Progenitor cell of endocrine pancreas (in vitro differentiated cells): Measurements from ENCODE around the gene SOWAHC. TPM values are rescaled to one million over a fixed set of nuclear protein-coding genes. Genes with fewer than 3 reads are reported as not detected.
"Not testable (repeated sequence)": the region's sequence is repeated elsewhere in the genome, so short reads cannot be mapped to it uniquely, and the experiment has no call there.

Source experiments
- DNase-seq: peaks from one replicate; pipeline ENCODE4 v3.0.0; 2021; ENCODE audit warnings: low spot score; ENCODE audit not compliant: unreplicated experiment
- H3K27ac Mint-ChIP-seq: 2 replicates; pipeline ENCODE4 v1.8.0; 2021; ENCODE audit warnings: mild to moderate bottlenecking, moderate library complexity, mixed read lengths
- H3K27me3 Mint-ChIP-seq: 2 replicates; pipeline ENCODE4 v1.8.0; 2021; ENCODE audit warnings: mixed read lengths
- H3K36me3 Mint-ChIP-seq: 2 replicates; pipeline ENCODE4 v1.8.0; 2022; ENCODE audit warnings: mixed read lengths; ENCODE audit not compliant: insufficient read depth
- H3K4me1 Mint-ChIP-seq: 2 replicates; pipeline ENCODE4 v1.8.0; 2021; ENCODE audit warnings: low read depth, mixed read lengths
- H3K4me3 Mint-ChIP-seq: 2 replicates; pipeline ENCODE4 v1.8.0; 2021; ENCODE audit warnings: low read depth, mild to moderate bottlenecking, moderate library complexity, mixed read lengths
- H3K9me3 Mint-ChIP-seq: 2 replicates; pipeline ENCODE4 v1.8.0; 2021; ENCODE audit warnings: low read depth, mixed read lengths
- CTCF ChIP-seq: fragments of 200-600 bp; sonication (generic); IDR thresholded peaks from one replicate; pipeline ENCODE4 v1.5.0; 2021; ENCODE audit warnings: antibody characterized with exemption, mild to moderate bottlenecking; ENCODE audit not compliant: unreplicated experiment
- long read RNA-seq: library from polyadenylated mRNA; unstranded; transcript quantifications from one replicate; pipeline ENCODE4 v2.0.0, GENCODE V29; 2020
- total RNA-seq: library from RNA; stranded (reverse); gene quantifications from 2 replicates; pipeline ENCODE4 v1.2.1, GENCODE V29; 2021

SOWAHC gene
- total RNA-seq: 12.1 and 12.6 TPM in 2 replicates
- long read RNA-seq, full-length matches to known transcripts: 3 of 3 reads
- long read RNA-seq, partial matches to known transcripts: 0 of 3 reads
- long read RNA-seq, other reads (novel, unspliced or antisense): 0 of 3 reads

GRCh38 chr2:109613922-109614714 lies at the start of gene SOWAHC, which contains the start of gene SEPTIN10:
TSS of gene SOWAHC (plus strand) at chr2:109614364. CDS start at chr2:109614490, 126 bp downstream.
TSS of gene SEPTIN10 (minus strand) at chr2:109613966. CDS start at chr2:109613827, 139 bp downstream.
- peaks cover 37% of the 10 kb centered on the region for H3K4me1 Mint-ChIP-seq
- H3K36me3 Mint-ChIP-seq: peaks cover 4% of the 10 kb centered on the region
- H3K9me3 Mint-ChIP-seq: no peaks in the 10 kb centered on the region
- no peak for TF ChIP-seq CTCF
- H3K27me3 Mint-ChIP-seq: peaks cover 12% of the 10 kb centered on the region
- peak within 1 kb of the TSS; percentile 93 for H3K4me3 Mint-ChIP-seq
- H3K27ac Mint-ChIP-seq: peak within 1 kb of the TSS; percentile 98
- peak; percentile 94 for DNase-seq

DNA sequence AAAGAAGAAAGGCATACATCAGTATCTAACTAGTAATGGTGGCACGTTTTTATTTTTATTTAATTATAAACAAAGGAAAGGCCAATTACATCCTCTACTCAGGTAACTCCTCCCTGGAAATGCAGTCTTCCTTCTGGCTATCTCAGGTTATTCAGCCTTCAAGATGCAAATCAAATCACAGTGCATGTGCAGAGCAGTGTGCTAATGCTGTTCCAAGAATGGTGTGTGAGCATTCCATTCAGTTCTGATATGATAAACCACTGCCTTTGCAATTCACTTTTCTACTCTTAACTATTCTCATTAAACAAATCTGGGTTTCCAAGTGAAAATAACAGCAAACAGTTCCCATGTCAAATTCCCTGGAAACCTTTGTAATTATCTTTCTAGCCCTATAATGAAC lies 38.8 kb upstream of the SOWAHC start:
- DNase-seq: no peak
- Mint-ChIP-seq H3K4me3 (no peak overlapping the region), H3K36me3 (peaks cover 5% of the 10 kb centered on the region), H3K27me3 (no peaks in the 10 kb centered on the region), H3K9me3 (no peaks in the 10 kb centered on the region), H3K4me1 (peaks cover 5% of the 10 kb centered on the region), H3K27ac (peak overlapping the region; percentile 57)
- TF ChIP-seq CTCF: no peak

DNA sequence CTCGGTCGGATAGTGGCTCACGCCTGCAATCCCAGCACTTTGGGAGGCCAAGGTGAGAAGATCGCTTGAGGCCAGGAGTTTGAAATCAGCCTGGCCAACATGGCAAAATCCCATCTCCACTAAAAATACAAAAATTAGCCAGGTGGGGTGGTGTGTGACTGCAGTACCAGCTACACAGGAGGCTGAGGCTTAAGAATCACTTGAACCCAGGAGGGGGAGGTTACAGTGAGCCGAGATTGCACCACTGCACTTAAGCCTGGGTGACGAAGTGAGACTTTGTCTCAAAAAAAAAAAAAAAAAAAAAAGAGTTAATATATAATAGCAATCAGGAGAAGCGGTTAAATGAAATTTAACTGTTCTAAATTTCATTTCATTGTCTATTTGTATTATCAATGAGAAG lies 36.5 kb upstream of the SOWAHC start:
- not testable (repeated sequence) for H3K4me3 Mint-ChIP-seq, H3K9me3 Mint-ChIP-seq, H3K36me3 Mint-ChIP-seq, H3K27ac Mint-ChIP-seq, H3K4me1 Mint-ChIP-seq, DNase-seq, H3K27me3 Mint-ChIP-seq

DNA sequence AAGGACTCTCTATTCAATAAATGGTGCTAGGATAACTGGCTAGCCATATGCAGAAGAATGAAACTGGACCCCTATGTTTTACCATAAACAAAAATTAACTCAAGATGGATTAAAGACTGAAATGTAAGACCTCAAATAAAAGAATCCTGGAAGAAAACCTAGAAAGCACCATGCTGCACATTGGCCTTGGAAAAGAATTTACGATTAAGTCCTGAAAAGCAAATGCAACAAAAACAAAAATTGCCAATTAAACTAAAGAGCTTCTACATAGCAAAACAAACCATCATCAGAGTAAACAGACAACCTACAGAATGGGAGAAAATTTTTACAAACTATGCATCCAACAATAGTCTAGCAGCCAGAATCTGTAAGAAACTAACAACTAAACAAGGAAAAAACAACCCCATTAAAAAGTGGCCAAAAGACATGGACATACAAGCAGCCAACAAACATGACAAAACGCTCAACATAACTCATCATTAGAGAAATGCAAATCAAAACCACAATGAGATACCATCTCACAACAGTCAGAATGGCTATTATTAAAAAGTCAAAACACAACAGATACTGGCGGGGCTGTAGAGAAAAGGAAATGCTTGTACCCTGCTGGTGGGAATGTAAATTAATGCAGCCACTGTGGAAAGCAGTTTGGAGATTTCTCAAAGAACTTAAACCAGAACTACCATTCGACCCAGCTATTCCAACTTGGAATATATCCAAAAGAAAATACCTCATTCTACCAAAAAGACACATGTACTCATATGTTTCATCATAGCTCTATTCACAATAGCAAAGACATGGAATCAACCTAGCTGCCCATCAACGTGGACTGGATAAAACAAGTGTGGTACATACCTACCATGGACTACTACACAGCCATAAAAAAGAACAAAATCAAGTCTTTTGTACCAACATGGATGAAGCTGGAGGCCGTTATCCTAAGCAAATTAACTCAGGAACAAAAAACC lies 31.0 kb upstream of the SOWAHC start:
- no peaks in the 10 kb centered on the region for H3K9me3 Mint-ChIP-seq
- DNase-seq: no peak
- H3K4me1 Mint-ChIP-seq: peaks cover 4% of the 10 kb centered on the region
- TF ChIP-seq CTCF: no peak
- H3K27me3 Mint-ChIP-seq: no peaks in the 10 kb centered on the region
- no peak overlapping the region for H3K4me3 Mint-ChIP-seq
- H3K27ac Mint-ChIP-seq: no peak overlapping the region
- H3K36me3 Mint-ChIP-seq: peaks cover 21% of the 10 kb centered on the region

GRCh38 chr2:109586687-109587086 lies 27.5 kb upstream of the SOWAHC start:
- no peak for DNase-seq
- Mint-ChIP-seq H3K9me3 (no peaks in the 10 kb centered on the region), H3K27me3 (no peaks in the 10 kb centered on the region), H3K36me3 (peaks cover 27% of the 10 kb centered on the region), H3K27ac (no peak overlapping the region), H3K4me1 (peaks cover 6% of the 10 kb centered on the region), H3K4me3 (no peak overlapping the region)
- no peak for TF ChIP-seq CTCF
